Muscle layer of colon (tissue), 2 donors: Measurements from ENCODE around the gene TBC1D23.
"Not testable (repeated sequence)": the region's sequence is repeated elsewhere in the genome, so short reads cannot be mapped to it uniquely, and the experiment has no call there.

Experiments used
- H3K27ac ChIP-seq: one replicate; pipeline ENCODE4 v1.7.0; 2013; ENCODE audit warnings: low read depth, mild to moderate bottlenecking, low read length, moderate library complexity
- H3K27me3 ChIP-seq, 2 donors: one replicate each; pipeline ENCODE4 v1.7.0; 2013; ENCODE audit warnings: low read length in 2 of 2, mild to moderate bottlenecking in 2 of 2; ENCODE audit not compliant: insufficient read depth in 2 of 2, control insufficient read depth in 1 of 2
- H3K36me3 ChIP-seq: one replicate; pipeline ENCODE4 v1.7.0; 2013; ENCODE audit warnings: mild to moderate bottlenecking, low read length; ENCODE audit not compliant: insufficient read depth
- H3K4me1 ChIP-seq: one replicate; pipeline ENCODE4 v1.7.0; 2013; ENCODE audit warnings: mild to moderate bottlenecking, low read length; ENCODE audit not compliant: insufficient read depth
- H3K4me3 ChIP-seq, 2 donors: one replicate each; pipeline ENCODE4 v1.7.0; 2013; ENCODE audit warnings: low read length in 2 of 2, low read depth in 1 of 2, mild to moderate bottlenecking in 1 of 2, moderate library complexity in 1 of 2
- H3K9ac ChIP-seq: one replicate; pipeline ENCODE4 v1.7.0; 2013; ENCODE audit warnings: low read length
- H3K9me3 ChIP-seq: one replicate; pipeline ENCODE4 v1.7.0; 2013; ENCODE audit warnings: mild to moderate bottlenecking, low read length
- donor health status: abdominal sarcoma.
- donor health status: Adenocarcinoma of cecum.

Gene TBC1D23

GRCh38 chr3:100257586-100257985 is 3.2 kb upstream of the TBC1D23 start:
- no peak overlapping the region for H3K9ac ChIP-seq
- no peak overlapping the region for H3K4me3 ChIP-seq
- H3K4me1 ChIP-seq = peaks cover 17% of the 10 kb centered on the region
- H3K9me3 ChIP-seq = no peaks in the 10 kb centered on the region
- H3K27me3 ChIP-seq = no peaks in the 10 kb centered on the region
- no peak overlapping the region for H3K27ac ChIP-seq
- no peaks in the 10 kb centered on the region for H3K36me3 ChIP-seq

GRCh38 chr3:100260081-100260684 is 609 bp upstream of the TBC1D23 start:
- Histone ChIP-seq H3K27me3 (no peaks in the 10 kb centered on the region), H3K9me3 (no peaks in the 10 kb centered on the region), H3K4me1 (peaks cover 27% of the 10 kb centered on the region), H3K36me3 (no peaks in the 10 kb centered on the region), H3K4me3 (peak overlapping the region; percentile 24 to 82), H3K9ac (peak overlapping the region; percentile 25), H3K27ac (peak overlapping the region; percentile 82)

- no peaks in the 10 kb centered on the region for H3K27me3 ChIP-seq
- H3K36me3 ChIP-seq = no peaks in the 10 kb centered on the region
- peak overlapping the region; percentile 84 for H3K27ac ChIP-seq
- no peaks in the 10 kb centered on the region for H3K9me3 ChIP-seq
- H3K9ac ChIP-seq = peak overlapping the region; percentile 89
- H3K4me3 ChIP-seq = peak overlapping the region; percentile 68 to 82
- peaks cover 27% of the 10 kb centered on the region for H3K4me1 ChIP-seq
Observed at GRCh38 chr3:100261485-100261903, 702 bp downstream of the TBC1D23 start.

- not testable (repeated sequence) for H3K27me3 ChIP-seq, H3K4me3 ChIP-seq, H3K36me3 ChIP-seq, H3K9ac ChIP-seq, H3K27ac ChIP-seq, H3K9me3 ChIP-seq
- peaks cover 27% of the 10 kb centered on the region for H3K4me1 ChIP-seq
Observed at GRCh38 chr3:100262925-100263324, 2.1 kb downstream of the TBC1D23 start.

GRCh38 chr3:100263583-100263982 is 2.8 kb downstream of the TBC1D23 start:
- Histone ChIP-seq H3K9ac (no peak overlapping the region), H3K27ac (no peak overlapping the region), H3K4me3 (no peak overlapping the region), H3K36me3 (no peaks in the 10 kb centered on the region), H3K27me3 (no peaks in the 10 kb centered on the region), H3K9me3 (no peaks in the 10 kb centered on the region), H3K4me1 (peaks cover 30% of the 10 kb centered on the region)

GRCh38 chr3:100264242-100264641 is 3.5 kb downstream of the TBC1D23 start:
- Histone ChIP-seq H3K27ac (no peak overlapping the region), H3K27me3 (no peaks in the 10 kb centered on the region), H3K4me3 (no peak overlapping the region), H3K9ac (no peak overlapping the region), H3K4me1 (peaks cover 33% of the 10 kb centered on the region), H3K9me3 (no peaks in the 10 kb centered on the region), H3K36me3 (no peaks in the 10 kb centered on the region)

- no peak overlapping the region for H3K9ac ChIP-seq
- H3K27ac ChIP-seq = no peak overlapping the region
- no peaks in the 10 kb centered on the region for H3K9me3 ChIP-seq
- no peaks in the 10 kb centered on the region for H3K27me3 ChIP-seq
- H3K36me3 ChIP-seq = no peaks in the 10 kb centered on the region
- peaks cover 37% of the 10 kb centered on the region for H3K4me1 ChIP-seq
- H3K4me3 ChIP-seq = no peak overlapping the region
Observed at GRCh38 chr3:100265016-100265415, 4.2 kb downstream of the TBC1D23 start.

GRCh38 chr3:100266531-100266930 is 5.7 kb downstream of the TBC1D23 start:
- Histone ChIP-seq H3K36me3 (no peaks in the 10 kb centered on the region), H3K9ac (no peak overlapping the region), H3K27ac (no peak overlapping the region), H3K9me3 (no peaks in the 10 kb centered on the region), H3K4me3 (no peak overlapping the region), H3K27me3 (no peaks in the 10 kb centered on the region), H3K4me1 (peaks cover 37% of the 10 kb centered on the region)

- Histone ChIP-seq H3K4me3 (no peak overlapping the region), H3K9ac (no peak overlapping the region), H3K27me3 (no peaks in the 10 kb centered on the region), H3K4me1 (peaks cover 28% of the 10 kb centered on the region), H3K27ac (no peak overlapping the region), H3K9me3 (no peaks in the 10 kb centered on the region), H3K36me3 (no peaks in the 10 kb centered on the region)
Observed at GRCh38 chr3:100268156-100268555, 7.4 kb downstream of the TBC1D23 start.

GRCh38 chr3:100269001-100269400 is 8.2 kb downstream of the TBC1D23 start:
- no peak overlapping the region for H3K27ac ChIP-seq
- no peak overlapping the region for H3K9ac ChIP-seq
- H3K4me1 ChIP-seq = peaks cover 22% of the 10 kb centered on the region
- no peaks in the 10 kb centered on the region for H3K27me3 ChIP-seq
- H3K36me3 ChIP-seq = no peaks in the 10 kb centered on the region
- H3K9me3 ChIP-seq = no peaks in the 10 kb centered on the region
- no peak overlapping the region for H3K4me3 ChIP-seq

- Histone ChIP-seq H3K27ac (no peak overlapping the region), H3K9me3 (no peaks in the 10 kb centered on the region), H3K4me3 (no peak overlapping the region), H3K4me1 (peaks cover 18% of the 10 kb centered on the region), H3K27me3 (no peaks in the 10 kb centered on the region), H3K9ac (no peak overlapping the region), H3K36me3 (no peaks in the 10 kb centered on the region)
Observed at GRCh38 chr3:100269410-100270214, 8.8 kb downstream of the TBC1D23 start.

- H3K9me3 ChIP-seq = no peaks in the 10 kb centered on the region
- no peak overlapping the region for H3K27ac ChIP-seq
- H3K27me3 ChIP-seq = no peaks in the 10 kb centered on the region
Observed at GRCh38 chr3:100270215-100270583, 9.4 kb downstream of the TBC1D23 start.

More at GRCh38 chr3:100270215-100270583, 9.4 kb downstream of the TBC1D23 start:
- H3K4me3 ChIP-seq = no peak overlapping the region
- H3K36me3 ChIP-seq = no peaks in the 10 kb centered on the region
- H3K4me1 ChIP-seq = peaks cover 18% of the 10 kb centered on the region
- H3K9ac ChIP-seq = no peak overlapping the region
